ENCODE measurements around the gene METTL9. TPM values are rescaled to one million over a fixed set of nuclear protein-coding genes. Genes with fewer than 3 reads are reported as not detected.
"Not testable (repeated sequence)": the region's sequence is repeated elsewhere in the genome, so short reads cannot be mapped to it uniquely, and the experiment has no call there.

METTL9 gene
- total and polyA plus RNA-seq, 9 of the 15 experiments (the other 6 are each of a cell fraction or from before 2014, with no cell fraction given), result 12.2 to 107 (median 79.1) TPM

DNA sequence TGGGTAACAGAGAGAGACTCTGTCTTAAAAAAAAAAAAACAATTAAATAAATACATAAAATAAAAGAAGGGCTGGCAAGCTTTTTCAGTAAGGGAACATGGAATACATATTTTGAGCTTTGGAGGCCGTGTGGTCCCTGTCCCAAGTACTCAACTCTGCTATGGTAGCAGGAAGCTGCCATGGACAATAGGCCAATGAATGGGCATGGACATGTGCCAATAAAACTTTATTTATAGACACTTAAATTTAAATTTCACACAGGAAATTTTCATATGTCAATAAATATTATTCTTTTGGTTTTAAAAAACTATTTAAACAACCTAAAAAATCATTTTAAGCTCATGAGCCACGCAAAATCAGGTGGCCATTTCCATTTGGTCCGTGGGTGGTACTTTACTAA, 68.2 kb downstream of the METTL9 start (continued):
- TF ChIP-seq, protein P1, sequence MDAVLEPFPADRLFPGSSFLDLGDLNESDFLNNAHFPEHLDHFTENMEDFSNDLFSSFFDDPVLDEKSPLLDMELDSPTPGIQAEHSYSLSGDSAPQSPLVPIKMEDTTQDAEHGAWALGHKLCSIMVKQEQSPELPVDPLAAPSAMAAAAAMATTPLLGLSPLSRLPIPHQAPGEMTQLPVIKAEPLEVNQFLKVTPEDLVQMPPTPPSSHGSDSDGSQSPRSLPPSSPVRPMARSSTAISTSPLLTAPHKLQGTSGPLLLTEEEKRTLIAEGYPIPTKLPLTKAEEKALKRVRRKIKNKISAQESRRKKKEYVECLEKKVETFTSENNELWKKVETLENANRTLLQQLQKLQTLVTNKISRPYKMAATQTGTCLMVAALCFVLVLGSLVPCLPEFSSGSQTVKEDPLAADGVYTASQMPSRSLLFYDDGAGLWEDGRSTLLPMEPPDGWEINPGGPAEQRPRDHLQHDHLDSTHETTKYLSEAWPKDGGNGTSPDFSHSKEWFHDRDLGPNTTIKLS (IDR thresholded peaks at IDR 0.05; ENCODE audit: borderline replicate concordance, low read depth), result no peak
- TF ChIP-seq CUX1 (CRISPR knock-in tag; IDR thresholded peaks at IDR 0.05) (no peak), ZNF717 (CRISPR knock-in tag; IDR thresholded peaks at IDR 0.05) (no peak)

DNA sequence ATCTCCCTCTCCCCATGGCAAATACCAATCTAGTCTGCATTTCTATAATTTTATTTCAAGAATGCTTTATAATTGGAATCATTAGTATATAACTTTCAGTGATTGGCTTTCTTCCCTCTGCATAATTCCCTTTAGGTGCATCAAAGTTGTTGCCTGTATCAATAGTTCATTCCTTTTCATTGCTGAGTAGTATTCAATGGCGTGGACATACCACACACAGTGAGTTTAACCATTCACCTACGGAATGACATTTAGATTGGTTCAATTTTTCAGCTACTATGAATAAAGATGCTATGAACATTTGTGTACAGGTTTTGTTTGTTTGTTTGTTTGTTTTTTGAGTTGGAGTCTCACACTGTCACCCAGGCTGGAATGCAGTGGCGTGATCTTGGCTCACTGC, 74.1 kb downstream of the METTL9 start:
- CTCF ChIA-PET (ENCODE audit: low intra/inter-chr PET ratio), result no interaction called here
- Histone ChIP-seq H3K9me1 (ENCODE audit: control insufficient read depth, insufficient read depth, low read length) (no peaks in the 10 kb centered on the region), H3K9ac (ENCODE audit: insufficient read depth in 1 of 2, low read depth in 2 of 2, low read length in 2 of 2) (no peak overlapping the region), H3K9me3 (replicated peaks; ENCODE audit: control insufficient read depth, insufficient read depth, low read depth, low read length) (0 out of 2 replicates have a peak, but pooled peaks cover 3% of the 10 kb centered on the region), H3K4me2 (ENCODE audit: insufficient read depth, low read length) (no peak overlapping the region), H3K27ac (ENCODE audit: extremely low read depth, low read depth, low read length) (no peak overlapping the region), H3K79me2 (ENCODE audit: control insufficient read depth, insufficient read depth, low read length) (no peaks in the 10 kb centered on the region), H4K20me1 (replicated peaks; ENCODE audit: control insufficient read depth, insufficient read depth, low read length) (no peaks in the 10 kb centered on the region), H3K4me3 (no peak overlapping the region), H3K27me3 (ENCODE audit: control insufficient read depth in 2 of 2, insufficient read depth in 2 of 2, low read length in 2 of 2) (peaks cover 8 to 17% of the 10 kb centered on the region in 2 experiments; a peak in 4 of 5 replicates), H2AFZ (ENCODE audit: low read depth, low read length) (no peak overlapping the region), H3K36me3 (ENCODE audit: control insufficient read depth, insufficient read depth, low read length) (no peaks in the 10 kb centered on the region), H3K4me1 (replicated peaks in 1 of 2; ENCODE audit: control insufficient read depth in 2 of 2, insufficient read depth in 2 of 2, low read length in 2 of 2) (no peaks in the 10 kb centered on the region)
- WGBS (ENCODE audit: insufficient coverage, low coverage, missing lambda C conversion rate), result 0% methylated on average over 3 of the region's 3 CpGs
- DNase-seq (ENCODE audit: extremely low read depth in 1 of 4, low spot score in 3 of 4) (no peak), ATAC-seq (no peak), FAIRE-seq (no peak)
- TF ChIP-seq ILF3 (IDR thresholded peaks at IDR 0.05; ENCODE audit: borderline replicate concordance), result no peak
- peak; percentile 77 for TF ChIP-seq ZNF146 (CRISPR knock-in tag; IDR thresholded peaks at IDR 0.05; ENCODE audit: unreplicated experiment)
- TF ChIP-seq RBM25 (IDR thresholded peaks at IDR 0.05; ENCODE audit: low read depth, low read length, severe bottlenecking), result peak; percentile 54
- POLR2A ChIA-PET, result no interaction called here
- intact Hi-C loops (cut with micrococcal nuclease) (no loop called here), in situ Hi-C loops (cut with MboI) (no loop called here)
- BruUV-seq (replicated peaks), result no TSS peak

DNA sequence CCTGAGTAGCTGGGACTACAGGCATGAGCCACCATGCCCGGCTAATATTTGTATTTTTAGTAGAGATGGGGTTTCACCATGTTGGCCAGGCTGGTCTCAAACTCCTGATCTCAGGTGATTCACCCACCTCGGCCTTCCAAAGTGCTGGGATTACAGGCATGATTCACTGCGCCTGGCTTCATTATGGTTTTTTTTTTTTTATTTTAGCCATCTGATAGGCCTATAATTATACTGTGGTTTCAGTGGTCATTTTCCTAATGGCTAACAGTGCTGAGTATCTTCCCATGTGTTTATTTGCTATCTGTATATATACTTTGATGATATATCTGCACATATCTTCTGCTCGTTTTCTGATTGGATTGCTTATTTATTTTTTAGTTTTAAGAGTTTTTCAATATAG, 75.1 kb downstream of the METTL9 start:
- DNase-seq (ENCODE audit: extremely low read depth in 1 of 4, low spot score in 3 of 4); H3K9me3 ChIP-seq (replicated peaks; ENCODE audit: control insufficient read depth, insufficient read depth, low read depth, low read length); H4K20me1 ChIP-seq (replicated peaks; ENCODE audit: control insufficient read depth, insufficient read depth, low read length); BruUV-seq (replicated peaks); H3K9ac ChIP-seq (ENCODE audit: insufficient read depth in 1 of 2, low read depth in 2 of 2, low read length in 2 of 2); H3K4me1 ChIP-seq (replicated peaks in 1 of 2; ENCODE audit: control insufficient read depth in 2 of 2, insufficient read depth in 2 of 2, low read length in 2 of 2); ATAC-seq; H3K4me3 ChIP-seq; H3K36me3 ChIP-seq (ENCODE audit: control insufficient read depth, insufficient read depth, low read length); H3K9me1 ChIP-seq (ENCODE audit: control insufficient read depth, insufficient read depth, low read length); FAIRE-seq; H3K4me2 ChIP-seq (ENCODE audit: insufficient read depth, low read length); H2AFZ ChIP-seq (ENCODE audit: low read depth, low read length); H3K27ac ChIP-seq (ENCODE audit: extremely low read depth, low read depth, low read length); H3K27me3 ChIP-seq (ENCODE audit: control insufficient read depth in 2 of 2, insufficient read depth in 2 of 2, low read length in 2 of 2); in situ Hi-C loops (cut with MboI); intact Hi-C loops (cut with micrococcal nuclease); H3K79me2 ChIP-seq (ENCODE audit: control insufficient read depth, insufficient read depth, low read length); POLR2A ChIA-PET; CTCF ChIA-PET (ENCODE audit: low intra/inter-chr PET ratio): not testable (repeated sequence)
- 0% methylated on average over 4 of the region's 4 CpGs for WGBS (ENCODE audit: insufficient coverage, low coverage, missing lambda C conversion rate)

Data from K562 (cell line).